Keratinocyte (primary cell): ENCODE measurements around the gene GREM2. TPM values are rescaled to one million over a fixed set of nuclear protein-coding genes. Genes with fewer than 3 reads are reported as not detected.

ENCODE experiments used
- DNase-seq: peaks from one replicate; pipeline ENCODE4 v3.0.0-alpha.2; 2011; ENCODE audit warnings: low read depth, missing footprints, low spot score
- FAIRE-seq: peaks from 2 replicates; lab custom pipeline; 2011; peaks lifted over from hg19 to GRCh38; lab: Jason Lieb, UNC
- H2AFZ ChIP-seq: 2 replicates; pipeline ENCODE4 v1.6.0; 2012; ENCODE audit warnings: low read length, control low read depth, inconsistent platforms; ENCODE audit not compliant: control insufficient read depth
- H3K27ac ChIP-seq: 2 replicates; pipeline ENCODE4 v1.5.1; 2011; ENCODE audit warnings: low read length; ENCODE audit not compliant: control insufficient read depth, insufficient read depth
- H3K27me3 ChIP-seq: 3 replicates; pipeline ENCODE4 v1.6.0; 2011; ENCODE audit warnings: low read length; ENCODE audit not compliant: control insufficient read depth, insufficient read depth; ENCODE audit errors: extremely low read depth
- H3K36me3 ChIP-seq, 2 experiments: 2 replicates in 1 of 2; 3 replicates in 1 of 2; pipeline ENCODE4 v1.5.1; 2011; ENCODE audit warnings: low read length in 2 of 2, mild to moderate bottlenecking in 1 of 2; ENCODE audit not compliant: control insufficient read depth in 2 of 2, insufficient read depth in 2 of 2; ENCODE audit errors: extremely low read depth in 1 of 2
- H3K4me1 ChIP-seq: 3 replicates; pipeline ENCODE4 v1.5.1; 2011; ENCODE audit warnings: low read length; ENCODE audit not compliant: control insufficient read depth, insufficient read depth; ENCODE audit errors: extremely low read depth
- H3K4me2 ChIP-seq: 3 replicates; pipeline ENCODE4 v1.6.0; 2011; ENCODE audit warnings: low read depth, low read length; ENCODE audit not compliant: control insufficient read depth, insufficient read depth; ENCODE audit errors: extremely low read depth
- H3K4me3 ChIP-seq, 3 experiments: fragments of 200-600 bp in 1 of 3; sonication (generic) in 1 of 3; 2 replicates in 2 of 3; 3 replicates in 1 of 3; pipeline ENCODE4 v1.5.1; 2011 to 2016; ENCODE audit warnings: low read length in 3 of 3, mild to moderate bottlenecking in 3 of 3, control low read depth in 2 of 3, inconsistent platforms in 1 of 3, low read depth in 1 of 3, mixed read lengths in 1 of 3, mixed run types in 1 of 3, moderate library complexity in 1 of 3; ENCODE audit not compliant: control insufficient read depth in 2 of 3, insufficient read depth in 2 of 3; ENCODE audit errors: extremely low read depth in 1 of 3
- H3K79me2 ChIP-seq: 2 replicates; pipeline ENCODE4 v1.6.0; 2012; ENCODE audit warnings: low read length; ENCODE audit not compliant: control insufficient read depth, insufficient read depth
- H3K9ac ChIP-seq: 3 replicates; pipeline ENCODE4 v1.6.0; 2011; ENCODE audit warnings: low read length; ENCODE audit not compliant: control insufficient read depth, insufficient read depth; ENCODE audit errors: extremely low read depth
- H3K9me1 ChIP-seq: 3 replicates; pipeline ENCODE4 v1.6.0; 2011; ENCODE audit warnings: low read length; ENCODE audit not compliant: control insufficient read depth, insufficient read depth; ENCODE audit errors: extremely low read depth
- H3K9me3 ChIP-seq: 2 replicates; pipeline ENCODE4 v1.5.1; 2012; ENCODE audit warnings: low read depth, low read length; ENCODE audit not compliant: control insufficient read depth
- H4K20me1 ChIP-seq: 3 replicates; pipeline ENCODE4 v1.6.0; 2011; ENCODE audit warnings: low read length; ENCODE audit not compliant: control insufficient read depth, insufficient read depth; ENCODE audit errors: extremely low read depth
- EZH2 ChIP-seq: IDR thresholded peaks from one replicate; pipeline ENCODE4 v1.6.1; 2012; ENCODE audit warnings: inconsistent platforms, mild to moderate bottlenecking, low read length, moderate library complexity
- dilution Hi-C: fragments of 300-500 bp; cut with MboI; formaldehyde crosslinking; loops from one replicate; pipeline ENCODE4 v1.7.0; 2020; ENCODE audit warnings: low sequenced_read_pairs; ENCODE audit not compliant: extremely low pct_ligation_motif_present
- polyA plus RNA-seq, 5 experiments: library from polyadenylated mRNA; depleted of rRNA in 3 of 5; stranded (reverse) in 3 of 5; stranded (forward) in 1 of 5; unstranded in 1 of 5; fragments of >200 nt; gene quantifications; 1 replicate in 1 of 5; 2 replicates in 3 of 5; 3 replicates in 1 of 5; pipeline versions ENCODE4 v1.2.1 to v1.2.3, GENCODE V29; 2011 to 2012; ENCODE audit warnings: missing spikeins in 2 of 5, low read depth in 1 of 5, low replicate concordance in 1 of 5
- TF ChIP-seq, protein P1 (sequence below), 3 experiments: IDR thresholded peaks in 1 of 3; conservative IDR thresholded peaks in 1 of 3; optimal IDR thresholded peaks in 1 of 3; 2 replicates in 2 of 3; 3 replicates in 1 of 3; pipeline versions ENCODE3 to v1.5.1; 2011; ENCODE audit warnings: low read length in 3 of 3, mild to moderate bottlenecking in 3 of 3, moderate library complexity in 2 of 3, control low read depth in 1 of 3, inconsistent platforms in 1 of 3; ENCODE audit not compliant: insufficient read depth in 2 of 3; ENCODE audit errors: extremely low read depth in 1 of 3

Gene GREM2
- polyA plus RNA-seq, 1 donor (not counting 4 experiments of a cell fraction or from before 2014, with no cell fraction given), result not detected

GRCh38 chr1:240555524-240555923 lies 56.4 kb downstream of the GREM2 start:
- no peak overlapping the region for H3K4me2 ChIP-seq
- H3K27me3 ChIP-seq, result no peaks in the 10 kb centered on the region
- H3K79me2 ChIP-seq, result no peaks in the 10 kb centered on the region
- no peaks in the 10 kb centered on the region for H3K9me3 ChIP-seq
- no peak overlapping the region for H2AFZ ChIP-seq
- H3K9me1 ChIP-seq, result no peaks in the 10 kb centered on the region
- no peaks in the 10 kb centered on the region for H3K36me3 ChIP-seq
- H3K9ac ChIP-seq, result no peak overlapping the region
- FAIRE-seq, result no peak
- no peaks in the 10 kb centered on the region for H4K20me1 ChIP-seq
- no peaks in the 10 kb centered on the region for H3K4me1 ChIP-seq
- no peak overlapping the region for H3K4me3 ChIP-seq
- TF ChIP-seq, protein P1, sequence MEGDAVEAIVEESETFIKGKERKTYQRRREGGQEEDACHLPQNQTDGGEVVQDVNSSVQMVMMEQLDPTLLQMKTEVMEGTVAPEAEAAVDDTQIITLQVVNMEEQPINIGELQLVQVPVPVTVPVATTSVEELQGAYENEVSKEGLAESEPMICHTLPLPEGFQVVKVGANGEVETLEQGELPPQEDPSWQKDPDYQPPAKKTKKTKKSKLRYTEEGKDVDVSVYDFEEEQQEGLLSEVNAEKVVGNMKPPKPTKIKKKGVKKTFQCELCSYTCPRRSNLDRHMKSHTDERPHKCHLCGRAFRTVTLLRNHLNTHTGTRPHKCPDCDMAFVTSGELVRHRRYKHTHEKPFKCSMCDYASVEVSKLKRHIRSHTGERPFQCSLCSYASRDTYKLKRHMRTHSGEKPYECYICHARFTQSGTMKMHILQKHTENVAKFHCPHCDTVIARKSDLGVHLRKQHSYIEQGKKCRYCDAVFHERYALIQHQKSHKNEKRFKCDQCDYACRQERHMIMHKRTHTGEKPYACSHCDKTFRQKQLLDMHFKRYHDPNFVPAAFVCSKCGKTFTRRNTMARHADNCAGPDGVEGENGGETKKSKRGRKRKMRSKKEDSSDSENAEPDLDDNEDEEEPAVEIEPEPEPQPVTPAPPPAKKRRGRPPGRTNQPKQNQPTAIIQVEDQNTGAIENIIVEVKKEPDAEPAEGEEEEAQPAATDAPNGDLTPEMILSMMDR (optimal IDR thresholded peaks at IDR 0.05 in 1 of 3, IDR thresholded peaks at IDR 0.05 in 1 of 3, conservative IDR thresholded peaks at IDR 0.05 in 1 of 3; ENCODE audit: extremely low read depth in 1 of 3, insufficient read depth in 2 of 3, low read length in 3 of 3), result no peak
- no peak for TF ChIP-seq EZH2
- no peak overlapping the region for H3K27ac ChIP-seq
- DNase-seq, result no peak
- dilution Hi-C loops, result no loop called here

- no peaks in the 10 kb centered on the region for H3K36me3 ChIP-seq
- no peak overlapping the region for H3K27ac ChIP-seq
- H3K4me3 ChIP-seq, result no peak overlapping the region
- no peaks in the 10 kb centered on the region for H3K79me2 ChIP-seq
- no peaks in the 10 kb centered on the region for H3K4me1 ChIP-seq
- no peaks in the 10 kb centered on the region for H4K20me1 ChIP-seq
- H3K9ac ChIP-seq, result no peak overlapping the region
- DNase-seq, result no peak
- no peak overlapping the region for H2AFZ ChIP-seq
- no peak overlapping the region for H3K4me2 ChIP-seq
- H3K9me1 ChIP-seq, result no peaks in the 10 kb centered on the region
- no peaks in the 10 kb centered on the region for H3K27me3 ChIP-seq
- TF ChIP-seq EZH2, result no peak
- TF ChIP-seq, protein P1 (optimal IDR thresholded peaks at IDR 0.05 in 1 of 3, IDR thresholded peaks at IDR 0.05 in 1 of 3, conservative IDR thresholded peaks at IDR 0.05 in 1 of 3; ENCODE audit: extremely low read depth in 1 of 3, insufficient read depth in 2 of 3, low read length in 3 of 3), result no peak
- no peaks in the 10 kb centered on the region for H3K9me3 ChIP-seq
- FAIRE-seq, result no peak
- dilution Hi-C loops, result no loop called here
Measured at GRCh38 chr1:240553351-240553750, 58.6 kb downstream of the GREM2 start.
